ENCODE results near the gene RSBN1.

Gene RSBN1

DNA sequence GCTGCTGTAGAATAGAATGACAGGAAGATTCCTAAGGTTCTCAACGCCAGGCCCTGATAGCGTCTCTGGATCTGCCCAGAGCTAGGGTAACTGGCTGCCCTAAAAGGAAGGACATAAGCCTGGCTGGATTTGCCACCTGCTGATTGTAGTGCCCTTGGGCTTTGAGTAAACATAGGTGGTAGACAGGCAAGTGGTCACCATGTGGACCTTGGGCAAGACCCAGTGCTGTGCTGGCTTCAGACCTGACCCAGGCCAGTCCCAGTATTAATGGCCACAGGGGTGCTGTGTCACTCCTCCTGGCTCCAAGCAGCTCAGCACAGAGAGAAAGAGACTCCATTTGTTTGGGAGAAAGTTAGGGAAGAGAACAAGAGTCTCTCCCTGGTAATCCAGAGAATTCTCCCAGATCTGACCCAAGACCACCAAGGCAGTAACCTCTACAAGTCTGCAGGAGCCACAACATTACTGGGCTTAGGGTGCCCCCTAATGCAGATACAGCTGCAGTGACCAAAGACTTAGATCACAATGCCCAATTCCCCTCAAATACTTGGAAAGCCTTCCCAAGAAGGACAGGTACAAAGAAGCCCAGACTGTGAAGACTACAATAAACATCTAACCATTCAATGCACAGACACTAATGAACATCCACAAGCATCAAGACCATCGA lies 97.5 kb downstream of the RSBN1 start:
- DNase-seq (ENCODE audit: low read depth) = no peak
- TF ChIP-seq, protein P1, sequence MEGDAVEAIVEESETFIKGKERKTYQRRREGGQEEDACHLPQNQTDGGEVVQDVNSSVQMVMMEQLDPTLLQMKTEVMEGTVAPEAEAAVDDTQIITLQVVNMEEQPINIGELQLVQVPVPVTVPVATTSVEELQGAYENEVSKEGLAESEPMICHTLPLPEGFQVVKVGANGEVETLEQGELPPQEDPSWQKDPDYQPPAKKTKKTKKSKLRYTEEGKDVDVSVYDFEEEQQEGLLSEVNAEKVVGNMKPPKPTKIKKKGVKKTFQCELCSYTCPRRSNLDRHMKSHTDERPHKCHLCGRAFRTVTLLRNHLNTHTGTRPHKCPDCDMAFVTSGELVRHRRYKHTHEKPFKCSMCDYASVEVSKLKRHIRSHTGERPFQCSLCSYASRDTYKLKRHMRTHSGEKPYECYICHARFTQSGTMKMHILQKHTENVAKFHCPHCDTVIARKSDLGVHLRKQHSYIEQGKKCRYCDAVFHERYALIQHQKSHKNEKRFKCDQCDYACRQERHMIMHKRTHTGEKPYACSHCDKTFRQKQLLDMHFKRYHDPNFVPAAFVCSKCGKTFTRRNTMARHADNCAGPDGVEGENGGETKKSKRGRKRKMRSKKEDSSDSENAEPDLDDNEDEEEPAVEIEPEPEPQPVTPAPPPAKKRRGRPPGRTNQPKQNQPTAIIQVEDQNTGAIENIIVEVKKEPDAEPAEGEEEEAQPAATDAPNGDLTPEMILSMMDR (IDR thresholded peaks at IDR 0.05; ENCODE audit: insufficient read depth, low read depth, low read length, missing control alignments) = peak; percentile 14

More for the DNA sequence above, 97.5 kb downstream of the RSBN1 start:
- no peak overlapping the region for H3K4me3 ChIP-seq (ENCODE audit: low read length)

Measured in epithelial cell of esophagus (primary cell).